MM.1S (cell line): ENCODE data around the gene APBA1.

ENCODE experiments used
- DNase-seq: peaks from one replicate; pipeline ENCODE4 v3.0.0-alpha.2; 2015
- H2AFZ ChIP-seq: fragments of 300-600 bp; sonication (generic); 2 replicates; pipeline ENCODE4 v1.6.0; 2016; ENCODE audit warnings: antibody characterized with exemption, low read length
- H3F3A ChIP-seq: fragments of 300-600 bp; sonication (generic); 2 replicates; pipeline ENCODE4 v1.6.1; 2016; ENCODE audit warnings: mild to moderate bottlenecking, antibody characterized with exemption, low read length, moderate library complexity, mixed read lengths; ENCODE audit not compliant: insufficient read depth
- H3K27ac ChIP-seq: fragments of 300-600 bp; sonication (generic); 2 replicates; pipeline ENCODE4 v1.5.1; 2016; ENCODE audit warnings: mild to moderate bottlenecking, low read length
- H3K27me3 ChIP-seq: fragments of 300-600 bp; sonication (generic); replicated peaks from 2 replicates; pipeline ENCODE4 v1.6.0; 2016; ENCODE audit warnings: low read length; ENCODE audit not compliant: insufficient read depth
- H3K36me3 ChIP-seq: fragments of 300-600 bp; sonication (generic); replicated peaks from 2 replicates; pipeline ENCODE4 v1.6.1; 2016; ENCODE audit warnings: mild to moderate bottlenecking, low read length, mixed read lengths; ENCODE audit not compliant: insufficient read depth
- H3K4me1 ChIP-seq: fragments of 300-600 bp; sonication (generic); 2 replicates; pipeline ENCODE4 v1.6.1; 2016; ENCODE audit warnings: low read length, mixed read lengths
- H3K4me2 ChIP-seq: fragments of 300-600 bp; sonication (generic); 2 replicates; pipeline ENCODE4 v1.6.0; 2016; ENCODE audit warnings: low read depth, low read length
- H3K4me3 ChIP-seq: fragments of 300-600 bp; sonication (generic); 2 replicates; pipeline ENCODE4 v1.5.1; 2016; ENCODE audit warnings: low read length, mixed read lengths
- H3K79me2 ChIP-seq: fragments of 300-600 bp; sonication (generic); 2 replicates; pipeline ENCODE4 v1.6.1; 2016; ENCODE audit warnings: mixed run types, low read length, mixed read lengths
- H3K9ac ChIP-seq: fragments of 300-600 bp; sonication (generic); 2 replicates; pipeline ENCODE4 v1.6.1; 2016; ENCODE audit warnings: low read length, mixed read lengths
- H3K9me2 ChIP-seq: fragments of 300-600 bp; sonication (generic); replicated peaks from 2 replicates; pipeline ENCODE4 v1.6.1; 2016; ENCODE audit warnings: mild to moderate bottlenecking, low read length, mixed read lengths; ENCODE audit not compliant: insufficient read depth
- H3K9me3 ChIP-seq: fragments of 300-600 bp; sonication (generic); replicated peaks from 2 replicates; pipeline ENCODE4 v1.6.1; 2016; ENCODE audit warnings: mild to moderate bottlenecking, low read length, mixed read lengths; ENCODE audit not compliant: insufficient read depth
- H4K20me1 ChIP-seq: fragments of 300-600 bp; sonication (generic); 2 replicates; pipeline ENCODE4 v1.6.1; 2016; ENCODE audit warnings: mild to moderate bottlenecking, low read length, moderate library complexity, mixed read lengths; ENCODE audit not compliant: insufficient read depth
- CTCF ChIP-seq: fragments of 300-600 bp; sonication (generic); IDR thresholded peaks from 2 replicates; pipeline ENCODE4 v1.5.1; 2016; ENCODE audit warnings: antibody characterized with exemption, low read length, mixed read lengths
- EZH2 ChIP-seq: fragments of 300-600 bp; sonication (generic); optimal IDR thresholded peaks from 2 replicates; pipeline ENCODE3; 2017; ENCODE audit warnings: low read depth, mild to moderate bottlenecking, antibody characterized with exemption, low read length, mixed read lengths
- EZH2phosphoT487 ChIP-seq: fragments of 300-600 bp; sonication (generic); IDR thresholded peaks from 2 replicates; pipeline ENCODE4 v1.6.1; 2018; ENCODE audit warnings: antibody characterized with exemption, low read length

APBA1 gene

DNA sequence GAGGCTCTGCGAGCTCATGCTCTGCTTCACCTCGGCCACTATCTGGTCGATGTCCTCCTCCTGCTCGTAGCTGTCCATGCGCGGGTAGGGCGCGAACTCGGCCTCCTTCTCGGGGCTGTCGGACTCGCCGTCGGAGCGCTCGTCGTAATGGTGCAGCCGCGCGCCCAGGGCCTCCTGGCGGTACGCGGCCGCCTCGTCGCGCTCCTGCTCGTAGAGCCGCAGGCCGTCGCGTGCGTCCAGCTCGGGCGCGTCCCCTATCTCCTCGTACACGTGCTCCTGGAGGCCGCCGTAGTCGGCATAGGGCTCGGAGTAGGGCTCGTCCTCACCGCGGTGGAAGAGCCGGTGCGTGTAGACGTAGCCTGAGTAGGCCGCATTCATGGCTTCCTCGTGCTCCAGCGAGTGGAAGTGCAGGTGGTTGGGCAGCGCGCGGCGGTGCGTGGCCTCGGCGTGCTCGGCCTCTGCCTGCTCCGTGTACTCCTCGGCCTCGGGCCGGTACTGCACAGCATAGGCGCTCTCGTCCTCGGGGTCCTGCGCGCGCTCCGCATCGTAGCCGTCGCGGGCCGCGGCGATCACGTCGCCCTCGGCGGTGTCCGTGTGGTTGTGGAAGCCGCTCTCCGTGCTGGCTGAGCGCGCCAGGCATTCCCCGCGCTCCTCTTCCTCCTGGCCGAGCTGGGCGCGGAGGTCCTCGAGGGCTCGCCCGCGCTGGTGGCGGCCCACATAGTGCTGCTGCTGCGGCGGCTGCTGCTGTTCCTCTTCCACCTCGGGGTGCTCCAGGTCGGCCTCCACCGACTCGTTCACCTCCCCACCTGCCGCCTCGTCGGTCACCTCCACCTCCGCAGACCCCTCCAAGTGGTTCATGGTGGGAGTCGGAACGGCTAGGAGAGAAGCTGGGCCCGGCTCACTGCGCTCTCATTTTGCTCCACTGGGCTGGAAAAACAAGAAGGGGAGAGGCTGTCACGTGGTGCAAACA lies 155.5 kb downstream of the APBA1 start:
- no peaks in the 10 kb centered on the region for H3K79me2 ChIP-seq
- H3F3A ChIP-seq = no peaks in the 10 kb centered on the region
- DNase-seq = no peak
- H2AFZ ChIP-seq = no peak overlapping the region
- H3K36me3 ChIP-seq = no peaks in the 10 kb centered on the region
- H3K27ac ChIP-seq = no peak overlapping the region
- no peaks in the 10 kb centered on the region for H3K4me1 ChIP-seq
- H3K9me2 ChIP-seq = no peaks in the 10 kb centered on the region
- TF ChIP-seq EZH2phosphoT487 = no peak
- TF ChIP-seq CTCF = no peak
- no peak for TF ChIP-seq EZH2
- H3K4me2 ChIP-seq = no peak overlapping the region
- H3K27me3 ChIP-seq = no peaks in the 10 kb centered on the region
- H3K9ac ChIP-seq = no peak overlapping the region
- no peaks in the 10 kb centered on the region for H4K20me1 ChIP-seq
- H3K4me3 ChIP-seq = no peak overlapping the region
- H3K9me3 ChIP-seq = no peaks in the 10 kb centered on the region

DNA sequence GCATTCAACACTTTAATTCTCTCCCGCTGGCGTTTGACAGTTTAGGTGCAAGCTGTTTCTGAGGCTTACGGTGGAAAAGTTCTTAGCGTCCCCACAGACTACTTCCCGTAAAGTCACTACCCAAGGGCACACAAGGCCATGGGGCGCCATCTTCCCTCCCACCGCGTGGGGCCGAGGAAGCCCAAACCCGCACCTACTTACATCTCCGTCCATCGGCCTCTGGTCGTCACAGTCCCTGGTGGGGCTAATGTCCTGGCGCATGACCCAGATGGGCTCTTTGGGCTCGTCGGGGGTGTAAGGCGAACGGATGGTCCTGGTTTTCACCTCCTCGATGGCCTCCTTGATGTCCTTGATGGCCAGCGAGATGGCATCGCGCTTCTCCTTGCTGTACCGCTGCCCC lies 156.4 kb downstream of the APBA1 start:
- H3K4me1 ChIP-seq = no peaks in the 10 kb centered on the region
- H3K27me3 ChIP-seq = no peaks in the 10 kb centered on the region
- no peak overlapping the region for H3K4me2 ChIP-seq

GRCh38 chr9:69513141-69513820 lies 158.9 kb downstream of the APBA1 start:
- H3K9ac ChIP-seq = no peak overlapping the region

More for the DNA sequence above, 156.4 kb downstream of the APBA1 start:
- no peaks in the 10 kb centered on the region for H3K36me3 ChIP-seq
- no peak for DNase-seq
- H4K20me1 ChIP-seq = no peaks in the 10 kb centered on the region
- no peak overlapping the region for H3K9ac ChIP-seq
- H3F3A ChIP-seq = no peaks in the 10 kb centered on the region
- H2AFZ ChIP-seq = no peak overlapping the region
- TF ChIP-seq EZH2phosphoT487 (no peak), CTCF (no peak), EZH2 (no peak)
- no peaks in the 10 kb centered on the region for H3K9me2 ChIP-seq
- no peak overlapping the region for H3K27ac ChIP-seq
- no peaks in the 10 kb centered on the region for H3K79me2 ChIP-seq
- H3K4me3 ChIP-seq = no peak overlapping the region
- H3K9me3 ChIP-seq = no peaks in the 10 kb centered on the region

More at GRCh38 chr9:69513141-69513820, 158.9 kb downstream of the APBA1 start:
- Histone ChIP-seq H2AFZ (no peak overlapping the region), H3K27me3 (no peaks in the 10 kb centered on the region), H3K36me3 (no peaks in the 10 kb centered on the region), H4K20me1 (no peaks in the 10 kb centered on the region), H3K4me2 (no peak overlapping the region), H3F3A (no peaks in the 10 kb centered on the region), H3K27ac (no peak overlapping the region), H3K4me3 (no peak overlapping the region), H3K4me1 (no peaks in the 10 kb centered on the region), H3K79me2 (no peaks in the 10 kb centered on the region), H3K9me2 (no peaks in the 10 kb centered on the region), H3K9me3 (no peaks in the 10 kb centered on the region)
- TF ChIP-seq EZH2 = no peak
- no peak for TF ChIP-seq EZH2phosphoT487
- no peak for TF ChIP-seq CTCF
- no peak for DNase-seq
